ENCODE data around the gene AK8.
A peak's percentile ranks its signal among the peaks of the same experiment; 100 is the strongest.

Gene AK8

GRCh38 chr9:132824951-132825350 lies 53.1 kb downstream of the AK8 start:
- DNase-seq, result no peak

- no peak for DNase-seq
Measured at GRCh38 chr9:132824151-132824550, 53.9 kb downstream of the AK8 start.

GRCh38 chr9:132823370-132824145 lies 54.5 kb downstream of the AK8 start:
- no peak for DNase-seq

GRCh38 chr9:132820169-132820944 lies 57.7 kb downstream of the AK8 start:
- DNase-seq, result no peak

- DNase-seq, result no peak
Measured at GRCh38 chr9:132818588-132818987, 59.5 kb downstream of the AK8 start.

GRCh38 chr9:132814937-132815336 lies 63.1 kb downstream of the AK8 start:
- no peak for DNase-seq

GRCh38 chr9:132813115-132813771 lies 64.8 kb downstream of the AK8 start:
- DNase-seq, result no peak

- no peak for DNase-seq
Measured at GRCh38 chr9:132811985-132812384, 66.1 kb downstream of the AK8 start.

- DNase-seq, result no peak
Measured at GRCh38 chr9:132810314-132810713, 67.8 kb downstream of the AK8 start.

- no peak for DNase-seq
Measured at GRCh38 chr9:132809677-132810271, 68.3 kb downstream of the AK8 start.

GRCh38 chr9:132808645-132809044 lies 69.4 kb downstream of the AK8 start:
- DNase-seq, result no peak

GRCh38 chr9:132806723-132807421 lies 71.2 kb downstream of the AK8 start:
- DNase-seq, result no peak

GRCh38 chr9:132806306-132806705 lies 71.8 kb downstream of the AK8 start:
- no peak for DNase-seq

- no peak for DNase-seq
Measured at GRCh38 chr9:132804576-132805295, 73.3 kb downstream of the AK8 start.

GRCh38 chr9:132802121-132802795 lies 75.8 kb downstream of the AK8 start:
- DNase-seq, result no peak

GRCh38 chr9:132801659-132802058 lies 76.4 kb downstream of the AK8 start:
- no peak for DNase-seq

- peak; percentile 12 for DNase-seq
Measured at GRCh38 chr9:132800038-132800648, 77.9 kb downstream of the AK8 start.

- no peak for DNase-seq
Measured at GRCh38 chr9:132798817-132799790, 79.0 kb downstream of the AK8 start.

- no peak for DNase-seq
Measured at GRCh38 chr9:132797861-132798659, 80.0 kb downstream of the AK8 start.
